ENCODE data around the gene KHDC3L.

The KHDC3L gene, protein sequence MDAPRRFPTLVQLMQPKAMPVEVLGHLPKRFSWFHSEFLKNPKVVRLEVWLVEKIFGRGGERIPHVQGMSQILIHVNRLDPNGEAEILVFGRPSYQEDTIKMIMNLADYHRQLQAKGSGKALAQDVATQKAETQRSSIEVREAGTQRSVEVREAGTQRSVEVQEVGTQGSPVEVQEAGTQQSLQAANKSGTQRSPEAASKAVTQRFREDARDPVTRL

DNA sequence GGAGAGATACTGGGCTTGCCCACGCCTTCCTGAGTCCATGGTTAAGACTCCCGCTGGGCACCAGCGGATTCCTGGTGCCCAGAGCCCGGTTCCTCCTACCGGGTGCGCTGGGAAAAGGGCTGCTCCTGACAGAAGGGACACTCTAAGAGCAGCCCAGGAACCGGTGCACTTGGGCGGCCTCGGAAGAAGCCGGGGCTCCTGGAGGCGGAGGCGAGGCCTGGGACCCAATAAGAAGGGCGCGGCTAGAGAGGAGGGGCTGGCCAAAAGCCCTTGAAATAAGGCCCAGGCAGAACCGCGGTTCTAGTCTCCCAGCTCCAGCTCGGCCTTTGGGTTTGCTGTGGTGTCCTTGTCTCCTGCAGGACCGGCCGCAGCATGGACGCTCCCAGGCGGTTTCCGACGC, at the start of gene KHDC3L:
TSS of gene KHDC3L (plus strand) at position 301 of the 400 bp plus-strand sequence. CDS start at position 373, 72 bp downstream.
- Histone ChIP-seq H3K9ac (ENCODE audit: low read depth, low read length) (no peak within 1 kb of the TSS), H3K4me3 (ENCODE audit: low read length) (no peak within 1 kb of the TSS), H3K4me1 (ENCODE audit: insufficient read depth, low read length) (no peaks in the 10 kb centered on the region), H3K36me3 (ENCODE audit: insufficient read depth, low read depth, low read length) (no peaks in the 10 kb centered on the region), H3K27ac (ENCODE audit: low read length) (no peak within 1 kb of the TSS), H3K27me3 (ENCODE audit: insufficient read depth, low read length) (no peaks in the 10 kb centered on the region), H3K9me3 (ENCODE audit: insufficient read depth, low read depth, low read length) (no peaks in the 10 kb centered on the region)

DNA sequence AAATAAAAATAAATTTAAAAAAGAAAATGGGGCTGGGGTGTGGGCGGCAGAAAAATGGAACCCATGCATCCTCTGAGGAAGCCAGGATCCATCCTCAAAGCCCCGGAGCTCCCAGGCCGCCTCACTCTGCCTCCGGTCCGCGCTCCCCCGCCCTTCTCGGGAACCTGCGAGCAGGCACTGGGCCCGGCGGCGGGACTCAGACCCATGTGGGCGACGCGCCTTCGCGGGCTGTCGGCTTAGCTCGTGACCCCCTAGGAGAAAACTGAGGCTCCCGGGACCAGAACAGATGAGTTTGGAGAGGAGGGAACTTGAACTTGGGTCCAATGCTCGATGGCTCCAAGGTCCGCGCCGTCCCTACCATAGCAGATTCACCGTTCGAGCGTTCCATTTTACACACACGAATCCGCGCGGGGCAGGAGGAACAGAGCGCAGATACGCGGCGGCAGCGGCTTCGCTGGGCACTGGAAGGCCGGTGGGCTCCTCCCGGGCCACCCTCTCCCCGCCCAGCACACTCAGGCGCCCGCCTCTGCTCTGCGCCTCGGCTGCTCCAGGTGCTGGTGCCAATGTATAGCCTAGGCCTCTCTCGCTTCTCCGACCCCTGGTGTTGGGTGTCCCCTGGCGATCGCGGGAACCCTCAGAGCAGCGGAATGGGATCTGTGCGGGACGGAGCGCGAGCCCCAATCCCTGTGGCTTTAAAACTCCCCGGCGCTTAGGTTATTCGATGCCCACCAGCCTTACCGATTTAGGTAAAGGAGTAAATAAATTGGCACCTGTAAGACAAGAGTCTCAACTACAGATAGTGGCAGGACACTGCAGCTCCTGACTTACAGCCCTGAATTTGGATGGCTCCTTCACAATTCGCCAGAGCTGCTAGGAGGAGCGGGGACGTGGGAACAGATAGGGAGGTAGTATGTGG, 47.6 kb upstream of the KHDC3L start:
- Histone ChIP-seq H3K9ac (ENCODE audit: low read depth, low read length) (no peak overlapping the region), H3K27ac (ENCODE audit: low read length) (no peak overlapping the region), H3K4me3 (ENCODE audit: low read length) (no peak overlapping the region), H3K36me3 (ENCODE audit: insufficient read depth, low read depth, low read length) (no peaks in the 10 kb centered on the region), H3K9me3 (ENCODE audit: insufficient read depth, low read depth, low read length) (no peaks in the 10 kb centered on the region; the same call in 1 of the 2 replicates), H3K27me3 (ENCODE audit: insufficient read depth, low read length) (no peaks in the 10 kb centered on the region), H3K4me1 (ENCODE audit: insufficient read depth, low read length) (no peaks in the 10 kb centered on the region)

DNA sequence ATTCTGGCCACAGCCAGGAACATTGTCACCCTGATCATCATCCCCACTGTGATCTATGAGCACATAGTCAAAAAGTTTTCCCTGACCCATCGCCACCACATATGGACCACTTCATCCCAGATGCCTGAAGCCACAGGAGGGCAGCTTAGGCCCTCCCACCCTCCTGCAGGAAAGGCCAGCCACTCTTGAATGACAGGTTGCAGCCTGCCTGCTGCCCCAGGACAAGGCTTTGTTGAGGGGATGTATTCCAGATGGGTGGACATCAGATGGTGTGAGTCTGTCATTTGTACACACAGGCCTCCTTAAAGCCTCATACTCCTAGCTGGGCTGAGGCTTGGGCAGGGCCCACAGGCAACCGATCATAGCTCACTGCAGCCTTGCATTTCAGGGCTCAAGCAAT, 39.1 kb upstream of the KHDC3L start:
- no peaks in the 10 kb centered on the region for H3K36me3 ChIP-seq (ENCODE audit: insufficient read depth, low read depth, low read length)
- no peak overlapping the region for H3K9ac ChIP-seq (ENCODE audit: low read depth, low read length)
- H3K4me1 ChIP-seq (ENCODE audit: insufficient read depth, low read length), result no peaks in the 10 kb centered on the region
- H3K9me3 ChIP-seq (ENCODE audit: insufficient read depth, low read depth, low read length), result no peaks in the 10 kb centered on the region
- H3K27me3 ChIP-seq (ENCODE audit: insufficient read depth, low read length), result no peaks in the 10 kb centered on the region
- no peak overlapping the region for H3K4me3 ChIP-seq (ENCODE audit: low read length)
- H3K27ac ChIP-seq (ENCODE audit: low read length), result no peak overlapping the region

DNA sequence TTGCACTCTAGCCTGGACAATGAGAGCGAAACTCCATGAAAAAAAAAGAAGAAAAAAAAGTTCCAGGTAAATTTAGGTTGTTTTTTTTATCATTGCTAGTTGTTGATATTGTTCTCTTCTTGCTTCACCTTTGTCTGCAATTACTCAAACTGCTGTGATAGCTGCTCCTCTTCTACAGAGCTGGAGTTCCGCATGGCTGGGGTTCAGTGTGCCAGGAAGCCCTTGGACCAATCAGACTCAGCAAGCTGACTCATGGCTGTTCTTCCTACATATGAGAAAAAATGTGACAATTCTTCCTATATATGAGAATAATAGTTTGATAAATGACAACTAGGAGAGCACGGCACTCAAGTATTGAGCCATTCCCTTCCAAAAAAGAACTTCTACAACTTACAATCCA, 36.8 kb upstream of the KHDC3L start:
- Histone ChIP-seq H3K9me3 (ENCODE audit: insufficient read depth, low read depth, low read length) (no peaks in the 10 kb centered on the region), H3K36me3 (ENCODE audit: insufficient read depth, low read depth, low read length) (no peaks in the 10 kb centered on the region), H3K27ac (ENCODE audit: low read length) (no peak overlapping the region), H3K9ac (ENCODE audit: low read depth, low read length) (no peak overlapping the region), H3K4me3 (ENCODE audit: low read length) (no peak overlapping the region), H3K27me3 (ENCODE audit: insufficient read depth, low read length) (no peaks in the 10 kb centered on the region), H3K4me1 (ENCODE audit: insufficient read depth, low read length) (no peaks in the 10 kb centered on the region)

DNA sequence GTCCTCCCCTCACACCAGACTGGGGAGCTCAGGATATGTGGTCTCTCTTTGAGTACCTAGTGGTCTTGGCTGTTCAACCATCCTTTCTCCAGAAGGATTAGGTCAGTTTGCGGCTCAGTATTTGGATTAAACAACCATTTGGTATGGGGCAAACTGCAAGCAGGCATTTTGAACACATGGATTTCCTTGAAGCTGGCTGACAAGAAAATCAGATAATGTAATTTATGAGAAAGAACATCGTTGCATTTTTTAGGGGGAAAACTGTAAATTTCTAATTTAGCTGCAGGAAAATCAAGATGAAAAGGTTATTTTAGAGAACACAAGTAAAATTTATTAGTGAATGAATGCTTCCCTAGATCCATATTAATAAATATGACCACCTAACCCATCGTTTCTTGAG, 33.7 kb upstream of the KHDC3L start:
- Histone ChIP-seq H3K9ac (ENCODE audit: low read depth, low read length) (no peak overlapping the region), H3K4me3 (ENCODE audit: low read length) (no peak overlapping the region), H3K36me3 (ENCODE audit: insufficient read depth, low read depth, low read length) (no peaks in the 10 kb centered on the region), H3K9me3 (ENCODE audit: insufficient read depth, low read depth, low read length) (no peaks in the 10 kb centered on the region), H3K27ac (ENCODE audit: low read length) (no peak overlapping the region), H3K27me3 (ENCODE audit: insufficient read depth, low read length) (no peaks in the 10 kb centered on the region), H3K4me1 (ENCODE audit: insufficient read depth, low read length) (no peaks in the 10 kb centered on the region)

DNA sequence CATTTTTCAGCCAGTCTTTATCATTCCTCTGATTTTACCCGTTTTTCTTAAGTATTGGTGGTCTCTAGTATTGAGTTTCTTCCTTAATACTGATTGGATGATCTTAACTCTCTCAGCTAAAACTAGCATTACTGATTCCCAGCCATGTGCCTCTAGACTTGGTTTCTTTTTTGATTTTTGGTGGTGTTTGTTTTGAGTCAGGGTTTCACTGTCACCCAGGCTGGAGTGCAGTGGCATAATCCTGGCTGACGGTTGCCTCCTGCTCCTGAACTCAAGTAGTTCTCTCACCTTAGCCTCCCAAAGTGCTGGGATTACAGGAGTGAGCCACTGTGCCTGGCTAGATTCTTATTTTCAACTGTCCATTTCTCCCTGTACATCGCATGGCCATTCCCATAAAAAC, 33.3 kb upstream of the KHDC3L start:
- Histone ChIP-seq H3K4me3 (ENCODE audit: low read length) (no peak overlapping the region), H3K9ac (ENCODE audit: low read depth, low read length) (no peak overlapping the region), H3K36me3 (ENCODE audit: insufficient read depth, low read depth, low read length) (no peaks in the 10 kb centered on the region), H3K4me1 (ENCODE audit: insufficient read depth, low read length) (no peaks in the 10 kb centered on the region), H3K27ac (ENCODE audit: low read length) (no peak overlapping the region), H3K27me3 (ENCODE audit: insufficient read depth, low read length) (no peaks in the 10 kb centered on the region), H3K9me3 (ENCODE audit: insufficient read depth, low read depth, low read length) (no peaks in the 10 kb centered on the region)

DNA sequence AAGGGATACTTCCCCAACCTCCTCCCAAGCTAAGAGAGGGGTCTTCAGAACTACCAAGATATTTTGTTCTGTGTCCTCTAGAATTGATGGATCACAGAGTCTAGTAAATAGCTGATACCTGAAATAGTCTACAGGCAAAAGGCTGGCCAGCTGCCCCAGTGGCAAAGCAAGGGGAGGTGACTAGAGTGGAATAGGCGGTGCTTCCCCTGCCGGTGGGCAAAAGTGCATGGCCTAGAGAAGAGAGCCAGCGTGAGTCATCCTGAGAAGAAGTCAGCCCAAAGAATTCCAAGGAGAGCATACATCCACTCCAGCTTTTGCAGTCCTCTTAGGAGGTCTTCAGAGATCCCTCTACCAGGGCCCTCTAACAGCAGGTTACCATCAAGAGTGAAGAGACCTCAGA, 23.1 kb upstream of the KHDC3L start:
- Histone ChIP-seq H3K4me3 (ENCODE audit: low read length) (no peak overlapping the region), H3K9ac (ENCODE audit: low read depth, low read length) (no peak overlapping the region), H3K9me3 (ENCODE audit: insufficient read depth, low read depth, low read length) (no peaks in the 10 kb centered on the region), H3K27ac (ENCODE audit: low read length) (no peak overlapping the region), H3K4me1 (ENCODE audit: insufficient read depth, low read length) (peaks cover 4% of the 10 kb centered on the region; the same call in 1 of the 2 replicates), H3K27me3 (ENCODE audit: insufficient read depth, low read length) (no peaks in the 10 kb centered on the region), H3K36me3 (ENCODE audit: insufficient read depth, low read depth, low read length) (no peaks in the 10 kb centered on the region)

DNA sequence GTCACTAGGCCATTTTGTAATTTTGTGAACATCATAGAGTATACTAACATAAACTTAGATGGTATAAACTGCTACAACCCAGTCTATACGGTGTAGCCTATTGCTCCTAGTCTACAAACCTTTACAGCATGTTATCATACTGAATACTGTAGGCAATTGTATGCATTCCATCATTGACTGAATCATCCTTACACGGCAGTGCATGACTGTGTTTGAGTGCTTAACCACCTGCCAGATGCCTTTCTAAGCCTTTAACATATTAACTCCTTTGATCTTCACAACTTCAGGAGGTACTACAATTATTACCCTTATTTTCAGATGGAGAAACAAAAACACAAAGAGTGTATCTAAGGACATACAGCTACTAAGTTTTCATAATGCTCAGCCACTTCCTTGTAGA, 22.4 kb upstream of the KHDC3L start:
- Histone ChIP-seq H3K36me3 (ENCODE audit: insufficient read depth, low read depth, low read length) (no peaks in the 10 kb centered on the region), H3K9me3 (ENCODE audit: insufficient read depth, low read depth, low read length) (no peaks in the 10 kb centered on the region), H3K27ac (ENCODE audit: low read length) (no peak overlapping the region), H3K9ac (ENCODE audit: low read depth, low read length) (no peak overlapping the region), H3K27me3 (ENCODE audit: insufficient read depth, low read length) (no peaks in the 10 kb centered on the region), H3K4me1 (ENCODE audit: insufficient read depth, low read length) (peaks cover 4% of the 10 kb centered on the region; the same call in 1 of the 2 replicates), H3K4me3 (ENCODE audit: low read length) (no peak overlapping the region)

DNA sequence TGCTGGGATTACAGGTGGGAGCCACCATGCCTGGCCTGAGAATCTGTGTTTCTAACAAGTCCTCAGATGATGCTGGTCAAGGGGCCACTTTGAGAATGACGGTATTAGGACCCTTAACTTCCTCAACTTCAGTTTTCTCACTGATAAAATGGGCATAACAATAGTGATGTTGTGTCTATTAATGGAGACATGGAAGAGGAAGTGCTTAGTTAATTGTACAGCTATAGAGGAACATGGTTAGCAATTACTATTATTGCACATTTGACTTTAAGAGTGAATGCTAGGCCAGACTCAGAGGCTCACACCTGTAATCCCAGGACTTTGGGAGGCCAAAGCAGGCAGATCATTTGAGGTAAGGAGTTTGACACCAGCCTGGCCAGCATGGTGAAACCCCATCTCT, 21.1 kb upstream of the KHDC3L start:
- H3K36me3 ChIP-seq (ENCODE audit: insufficient read depth, low read depth, low read length), result no peaks in the 10 kb centered on the region

DNA sequence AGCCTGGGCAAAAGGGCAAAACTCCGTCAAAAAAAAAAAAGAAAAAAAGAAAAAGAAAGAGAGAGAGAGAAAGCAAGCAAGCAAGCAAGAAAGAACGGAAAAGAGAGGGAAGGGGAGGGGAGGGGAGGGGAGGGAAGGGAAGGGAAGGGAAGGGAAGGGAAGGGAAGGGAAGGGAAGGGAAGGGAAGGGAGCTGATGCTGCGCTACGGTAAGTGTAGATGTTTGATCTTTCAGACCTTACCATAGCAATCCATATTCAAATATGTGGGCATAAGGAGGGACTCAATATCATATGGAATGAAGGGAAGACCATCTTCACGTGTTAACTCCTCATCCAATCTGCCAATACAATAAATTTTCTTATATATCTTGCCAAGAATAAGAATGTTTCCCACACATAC, 20.3 kb upstream of the KHDC3L start:
- Histone ChIP-seq H3K36me3 (ENCODE audit: insufficient read depth, low read depth, low read length) (no peaks in the 10 kb centered on the region), H3K9ac (ENCODE audit: low read depth, low read length) (no peak overlapping the region), H3K27ac (ENCODE audit: low read length) (no peak overlapping the region), H3K4me1 (ENCODE audit: insufficient read depth, low read length) (peaks cover 4% of the 10 kb centered on the region; the same call in 1 of the 2 replicates), H3K27me3 (ENCODE audit: insufficient read depth, low read length) (no peaks in the 10 kb centered on the region), H3K9me3 (ENCODE audit: insufficient read depth, low read depth, low read length) (no peaks in the 10 kb centered on the region), H3K4me3 (ENCODE audit: low read length) (no peak overlapping the region)

More for the DNA sequence above, 21.1 kb upstream of the KHDC3L start:
- no peaks in the 10 kb centered on the region for H3K27me3 ChIP-seq (ENCODE audit: insufficient read depth, low read length)
- H3K27ac ChIP-seq (ENCODE audit: low read length), result no peak overlapping the region
- H3K4me3 ChIP-seq (ENCODE audit: low read length), result no peak overlapping the region
- H3K9me3 ChIP-seq (ENCODE audit: insufficient read depth, low read depth, low read length), result no peaks in the 10 kb centered on the region
- no peak overlapping the region for H3K9ac ChIP-seq (ENCODE audit: low read depth, low read length)
- peaks cover 4% of the 10 kb centered on the region; the same call in 1 of the 2 replicates for H3K4me1 ChIP-seq (ENCODE audit: insufficient read depth, low read length)

DNA sequence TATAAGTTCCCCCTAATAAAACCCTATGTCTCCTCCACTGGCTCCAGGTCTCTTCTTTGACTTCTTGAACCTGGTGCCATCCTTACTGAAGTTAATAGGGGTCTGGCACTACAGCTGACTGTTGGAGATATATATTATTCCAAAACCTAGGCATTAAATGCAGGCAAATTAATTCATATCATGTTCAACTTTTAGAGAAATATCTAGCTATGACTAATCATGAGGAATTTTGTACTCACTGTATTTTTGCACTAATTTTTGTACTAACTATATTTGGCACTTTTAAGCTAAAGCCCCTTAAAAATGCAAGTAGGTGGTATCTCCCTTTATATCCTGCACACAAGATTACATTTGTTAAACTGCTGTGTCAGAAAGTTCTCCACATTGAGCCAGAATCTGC, 19.3 kb upstream of the KHDC3L start:
- H3K36me3 ChIP-seq (ENCODE audit: insufficient read depth, low read depth, low read length), result no peaks in the 10 kb centered on the region
- H3K4me3 ChIP-seq (ENCODE audit: low read length), result no peak overlapping the region
- H3K27me3 ChIP-seq (ENCODE audit: insufficient read depth, low read length), result no peaks in the 10 kb centered on the region
- H3K9ac ChIP-seq (ENCODE audit: low read depth, low read length), result no peak overlapping the region
- no peak overlapping the region for H3K27ac ChIP-seq (ENCODE audit: low read length)
- H3K9me3 ChIP-seq (ENCODE audit: insufficient read depth, low read depth, low read length), result no peaks in the 10 kb centered on the region; the same call in 1 of the 2 replicates
- H3K4me1 ChIP-seq (ENCODE audit: insufficient read depth, low read length), result peaks cover 4% of the 10 kb centered on the region; the same call in 1 of the 2 replicates
